GM18868 (cell line): ENCODE data around the gene VPS37B.
"Not testable (repeated sequence)": the region's sequence is repeated elsewhere in the genome, so short reads cannot be mapped to it uniquely, and the experiment has no call there.

ENCODE experiments used
- ATAC-seq: cut with Tn5 transposase; IDR thresholded peaks from one replicate; pipeline ENCODE4 v1.9.1; 2021; ENCODE audit warnings: mild to moderate bottlenecking, moderate library complexity; ENCODE audit not compliant: unreplicated experiment

Gene VPS37B

GRCh38 chr12:122884860-122885259 lies 11.1 kb downstream of the VPS37B start:
- ATAC-seq: no peak

DNA sequence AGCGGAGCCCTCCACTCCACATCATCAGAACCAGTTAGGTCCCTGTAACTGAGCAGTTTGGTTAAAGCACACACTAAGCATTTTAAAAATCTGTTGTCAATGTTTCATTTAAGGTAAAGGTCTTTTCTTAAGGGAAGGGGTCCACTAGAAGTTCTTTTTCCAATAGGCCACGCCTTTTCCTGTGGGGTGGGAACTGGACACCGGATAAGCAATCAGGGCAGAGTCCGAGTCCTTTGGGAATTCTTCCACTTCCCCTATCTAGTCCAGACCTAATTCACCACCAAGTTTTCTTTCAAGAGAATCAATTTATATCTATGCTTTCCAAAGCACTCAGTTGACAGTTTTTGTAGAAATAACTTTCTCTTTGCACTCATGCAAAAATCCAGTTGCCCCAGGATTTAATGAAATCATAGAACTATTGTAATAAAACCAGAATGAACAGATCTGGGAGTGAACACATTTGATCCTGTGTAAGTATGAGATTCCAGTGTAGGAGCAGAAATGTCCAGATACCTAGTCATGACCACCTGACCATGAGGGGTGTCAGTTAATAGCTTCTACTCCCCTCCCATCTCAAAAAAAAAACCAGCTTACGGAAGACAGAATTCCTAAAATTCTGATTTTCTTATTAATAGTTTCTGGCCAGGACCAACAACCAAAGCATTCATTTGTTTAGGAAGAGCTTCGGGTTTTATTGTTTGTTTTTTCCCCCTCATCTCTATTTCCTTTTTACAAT lies 11.7 kb downstream of the VPS37B start:
- ATAC-seq: no peak

DNA sequence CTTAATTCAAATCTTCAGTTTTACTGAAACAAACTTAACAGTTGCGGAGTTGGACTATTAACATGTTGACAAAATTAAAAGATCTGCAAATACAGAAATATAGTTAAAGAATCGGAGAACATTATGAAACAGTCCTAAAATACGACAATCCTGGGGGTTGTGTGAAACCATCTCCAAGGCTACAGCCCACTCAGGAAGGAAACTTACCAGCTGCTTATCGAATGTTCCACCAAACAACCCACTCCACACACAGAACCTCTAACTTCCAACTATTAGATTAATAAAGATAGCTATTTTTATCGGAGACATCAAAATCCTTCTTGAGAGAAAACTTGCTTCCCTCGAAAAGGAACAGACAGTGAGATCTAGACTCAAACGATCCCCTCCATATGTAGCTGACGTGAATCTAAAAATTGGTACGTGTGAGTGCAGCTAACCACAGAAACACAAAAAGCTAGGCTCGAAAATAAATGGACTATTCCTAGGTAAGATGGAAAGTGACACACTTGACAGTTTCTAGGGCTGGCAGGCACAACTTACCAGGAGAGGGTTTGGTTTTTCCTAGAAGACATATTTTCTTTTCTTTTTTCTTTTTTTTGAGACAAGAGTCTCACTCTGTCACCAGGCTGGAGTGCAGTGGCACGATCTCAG lies 12.9 kb downstream of the VPS37B start:
- ATAC-seq: no peak

- no peak for ATAC-seq
Measured at GRCh38 chr12:122880668-122881067, 15.3 kb downstream of the VPS37B start.

DNA sequence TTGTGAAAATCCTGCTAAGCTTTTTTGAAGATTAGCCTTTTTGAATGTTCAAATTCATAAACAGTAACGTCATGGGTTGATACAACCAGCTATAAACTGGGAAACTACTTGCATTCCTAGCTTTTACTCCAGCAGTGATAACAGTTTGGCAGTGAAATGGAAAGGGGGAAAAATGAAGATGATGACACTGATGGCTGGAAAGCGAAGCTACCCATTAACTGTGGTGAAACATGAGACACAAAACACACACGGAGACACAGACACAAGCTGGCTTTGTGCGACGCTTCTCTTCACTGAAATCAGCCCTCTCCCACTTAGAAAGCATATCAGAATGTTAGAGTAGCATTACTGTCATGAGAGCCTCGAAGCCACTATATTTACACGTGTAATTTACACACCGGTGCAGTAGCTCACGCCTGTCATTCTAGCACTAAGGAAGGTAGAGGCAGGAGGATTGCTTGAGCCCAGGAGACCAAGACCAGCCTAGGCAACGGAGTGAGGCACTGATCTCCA lies 15.7 kb downstream of the VPS37B start:
- ATAC-seq: no peak

GRCh38 chr12:122878780-122879612 lies 16.9 kb downstream of the VPS37B start:
- ATAC-seq: no peak

GRCh38 chr12:122876731-122877130 lies 19.2 kb downstream of the VPS37B start:
- no peak for ATAC-seq

DNA sequence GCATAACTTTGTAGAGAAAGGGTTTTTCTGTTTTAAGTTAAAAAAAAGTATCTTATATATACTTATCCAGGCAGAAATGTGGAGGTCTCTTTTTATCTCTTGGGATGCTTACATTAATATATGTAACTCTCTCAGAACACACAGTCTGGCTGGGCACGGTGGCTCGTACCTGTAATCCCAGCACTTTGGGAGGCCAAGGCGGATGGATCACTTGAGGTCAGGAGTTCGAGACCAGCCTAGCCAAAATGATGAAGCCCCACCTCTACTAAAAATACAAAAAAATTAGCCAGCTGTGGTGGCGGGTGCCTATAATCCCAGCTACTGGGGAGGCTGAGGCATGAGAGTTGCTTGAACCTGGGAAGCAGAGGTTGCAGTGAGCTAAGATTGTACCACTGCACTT lies 19.6 kb downstream of the VPS37B start:
- not testable (repeated sequence) for ATAC-seq

GRCh38 chr12:122875590-122876220 lies 20.2 kb downstream of the VPS37B start:
- ATAC-seq: peak; percentile 67

DNA sequence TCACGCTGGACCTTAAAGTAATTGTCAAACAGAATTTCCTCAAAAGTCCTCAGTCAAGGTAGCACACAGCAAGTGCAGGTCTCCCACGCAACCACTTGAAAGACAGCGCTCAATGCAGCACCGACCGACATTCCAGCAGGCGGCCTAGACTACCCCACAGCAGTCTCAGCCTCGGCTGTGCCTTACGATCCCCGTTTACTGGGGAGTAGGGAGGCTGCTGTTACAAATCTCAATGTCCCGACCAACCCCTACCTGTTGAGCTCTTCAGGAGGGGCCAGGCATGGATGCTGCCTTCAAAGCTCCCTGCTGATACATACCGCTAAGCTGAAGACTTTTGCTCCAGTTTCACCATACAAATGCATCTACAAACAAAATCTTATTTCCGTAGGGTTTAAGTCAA lies 21.8 kb downstream of the VPS37B start:
- no peak for ATAC-seq

- ATAC-seq: no peak
Measured at GRCh38 chr12:122873540-122873939, 22.4 kb downstream of the VPS37B start.

DNA sequence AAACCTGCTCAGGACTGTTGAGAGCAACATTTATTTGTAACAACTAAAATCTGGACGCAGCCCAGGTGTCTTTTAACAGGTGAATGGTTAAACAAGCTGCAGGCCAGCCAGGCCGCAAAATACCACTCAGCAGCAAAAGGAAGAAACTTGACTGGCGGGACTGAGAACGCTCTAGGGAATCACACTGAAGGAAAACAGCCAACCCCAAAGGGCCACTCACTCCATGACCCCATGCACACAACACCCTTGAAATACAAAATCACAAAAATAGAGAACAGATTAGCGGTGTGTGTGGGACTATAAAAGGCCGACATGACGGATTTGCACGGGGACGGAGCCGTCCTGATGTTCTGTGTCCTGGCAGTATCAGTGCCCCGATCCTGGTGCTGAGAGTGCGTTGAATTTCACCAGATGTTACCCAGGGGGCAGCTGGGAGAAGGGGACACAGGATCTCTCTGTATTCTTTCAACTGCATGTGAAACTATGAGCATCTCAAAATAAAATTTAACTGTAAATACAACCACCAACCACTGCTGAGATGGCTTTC lies 23.0 kb downstream of the VPS37B start:
- ATAC-seq: no peak

- no peak for ATAC-seq
Measured at GRCh38 chr12:122871851-122872780, 23.8 kb downstream of the VPS37B start.

- no peak for ATAC-seq
Measured at GRCh38 chr12:122870867-122871664, 24.9 kb downstream of the VPS37B start.

- no peak for ATAC-seq
Measured at GRCh38 chr12:122870163-122870842, 25.6 kb downstream of the VPS37B start.

GRCh38 chr12:122869207-122869973 lies 26.5 kb downstream of the VPS37B start:
- ATAC-seq: no peak

DNA sequence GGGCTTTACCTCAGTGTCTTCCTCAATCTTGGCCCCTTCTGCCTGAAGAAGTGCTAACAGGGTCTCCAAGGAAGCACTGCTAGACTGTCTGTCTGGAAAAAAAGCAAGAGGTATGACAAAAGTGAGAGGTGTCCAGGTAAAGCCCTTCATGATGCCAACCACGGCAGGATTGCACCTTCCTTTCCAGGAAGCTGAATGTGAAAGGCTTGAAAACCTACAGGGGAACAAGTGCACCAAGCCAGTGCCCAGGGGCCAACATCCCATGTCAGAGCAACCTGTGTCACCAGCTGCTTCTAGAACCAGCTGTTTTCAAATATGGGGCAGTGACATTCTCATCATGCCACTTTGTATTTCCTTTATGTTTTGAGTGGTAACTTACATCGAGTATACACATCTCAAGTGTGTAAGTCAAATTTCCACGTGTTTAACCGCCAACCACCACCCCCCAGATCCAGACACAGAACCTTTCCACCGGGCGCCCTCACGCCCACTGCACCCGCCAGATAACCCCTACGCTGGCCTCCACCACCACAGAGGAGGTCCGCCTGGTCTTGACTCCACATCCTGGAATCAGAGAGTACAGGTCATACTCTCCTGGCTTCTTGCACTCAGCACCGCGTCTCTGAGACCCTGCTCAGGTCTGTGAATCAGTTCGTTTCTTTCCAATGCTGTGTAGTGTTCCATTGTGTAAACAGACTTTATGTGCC lies 27.3 kb downstream of the VPS37B start:
- no peak for ATAC-seq
